Fibroblast of peridontal ligament (primary cell): ENCODE measurements around the gene UST.

Experiments
- DNase-seq: peaks from one replicate; pipeline ENCODE4 v3.0.0-alpha.2; 2010; ENCODE audit errors: extremely low read depth

UST gene

GRCh38 chr6:149060985-149061760 lies 314.3 kb downstream of the UST start:
- DNase-seq = peak; percentile 25

DNA sequence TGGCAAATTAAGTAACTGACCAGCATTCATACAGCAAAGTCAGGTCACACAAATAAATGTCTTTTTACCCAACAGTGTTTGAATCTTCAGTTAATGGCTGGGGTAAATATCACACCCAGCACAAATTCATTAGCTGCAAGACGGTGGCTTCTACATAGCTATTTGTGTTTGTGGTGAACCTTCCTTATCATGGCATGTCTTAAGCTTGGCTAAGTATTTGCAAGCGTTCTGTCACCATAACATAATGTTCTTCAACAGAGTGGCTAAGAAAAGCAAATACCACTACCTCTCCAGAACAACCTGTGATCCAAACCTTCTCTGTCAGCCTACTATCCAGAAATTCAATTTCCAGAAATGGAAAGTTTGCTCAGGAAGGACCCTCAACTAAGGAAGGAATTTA lies 315.1 kb downstream of the UST start:
- no peak for DNase-seq

GRCh38 chr6:149062653-149063348 lies 316.0 kb downstream of the UST start:
- no peak for DNase-seq

- DNase-seq = no peak
Observed at GRCh38 chr6:149063468-149063867, 316.6 kb downstream of the UST start.

- DNase-seq = no peak
Observed at GRCh38 chr6:149064001-149064659, 317.3 kb downstream of the UST start.

DNA sequence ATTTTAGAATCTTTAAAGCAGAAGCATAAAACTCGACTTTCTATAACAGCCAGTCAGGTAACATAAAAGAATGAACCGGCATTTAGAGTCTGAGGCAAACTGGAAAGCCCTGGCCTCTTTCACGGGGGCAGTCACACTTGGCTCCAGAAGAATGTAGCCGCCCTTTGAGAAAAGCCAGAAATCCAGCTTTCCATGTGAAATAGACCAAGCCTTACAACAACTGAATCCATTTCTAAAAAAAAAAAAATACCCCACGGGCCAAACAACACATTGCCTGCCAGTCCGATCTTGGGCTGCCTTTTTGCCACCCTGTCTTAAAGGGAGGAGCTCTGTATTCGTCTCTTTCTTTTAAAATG lies 317.8 kb downstream of the UST start:
- no peak for DNase-seq

DNA sequence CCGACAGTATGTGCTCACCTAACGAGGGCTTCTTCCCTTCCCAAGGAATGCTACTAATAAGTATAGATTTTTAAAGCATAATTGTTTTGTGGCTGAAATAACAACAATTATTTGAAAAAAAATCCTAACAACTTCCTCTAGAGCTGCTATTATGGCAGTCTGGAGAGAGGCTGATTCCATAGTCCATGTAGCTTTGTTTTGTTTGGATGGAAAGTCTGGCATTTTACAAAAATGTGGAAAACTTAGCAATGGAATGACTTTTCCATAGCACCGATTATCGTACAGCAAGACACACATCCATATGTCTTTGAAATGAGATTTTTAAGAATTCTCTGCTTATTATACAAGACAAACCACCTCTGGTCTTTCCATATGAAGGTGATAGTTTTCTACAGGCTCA lies 318.3 kb downstream of the UST start:
- no peak for DNase-seq

- DNase-seq = no peak
Observed at GRCh38 chr6:149065658-149066556, 319.1 kb downstream of the UST start.

DNA sequence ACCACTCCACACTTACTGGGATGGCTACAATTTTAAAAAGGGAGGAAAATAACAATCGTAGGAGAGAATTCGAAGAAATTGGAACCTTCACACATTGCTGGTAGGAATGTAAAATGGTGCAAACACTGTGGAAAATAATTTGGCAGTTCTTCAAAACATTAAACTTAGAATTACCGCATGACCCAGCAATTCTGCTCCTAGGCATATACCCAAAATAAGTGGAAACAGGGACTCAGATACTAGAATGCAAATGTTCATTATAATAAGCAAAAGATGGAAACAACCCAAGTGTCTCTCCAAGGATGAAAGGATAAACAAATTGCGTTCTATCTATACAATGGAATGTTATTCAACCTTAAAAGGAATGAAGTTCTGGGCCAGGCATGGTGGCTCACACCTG lies 325.2 kb downstream of the UST start:
- no peak for DNase-seq

DNA sequence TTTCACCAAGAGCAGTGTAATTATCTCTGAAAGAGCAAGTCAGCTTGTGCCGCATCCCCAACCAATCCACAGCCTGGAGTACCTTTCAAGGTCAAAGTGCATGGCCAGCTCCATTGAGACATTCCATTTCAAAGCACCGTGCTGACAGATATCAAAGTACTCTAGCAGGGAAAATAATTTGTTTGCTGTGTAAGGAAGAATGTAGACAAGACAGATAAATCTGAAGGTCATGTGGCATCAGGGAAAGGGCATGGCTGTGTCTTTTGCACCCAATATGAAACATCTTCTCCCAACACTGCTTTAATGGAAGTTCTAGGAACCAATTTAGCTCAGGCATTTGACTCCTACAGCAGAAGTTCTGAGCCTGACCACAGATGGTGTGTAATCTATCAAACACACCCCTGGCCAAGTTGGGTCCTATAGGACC lies 328.0 kb downstream of the UST start:
- DNase-seq = no peak

GRCh38 chr6:149075616-149076354 lies 329.0 kb downstream of the UST start:
- no peak for DNase-seq

- DNase-seq = no peak
Observed at GRCh38 chr6:149076355-149076734, 329.5 kb downstream of the UST start.

DNA sequence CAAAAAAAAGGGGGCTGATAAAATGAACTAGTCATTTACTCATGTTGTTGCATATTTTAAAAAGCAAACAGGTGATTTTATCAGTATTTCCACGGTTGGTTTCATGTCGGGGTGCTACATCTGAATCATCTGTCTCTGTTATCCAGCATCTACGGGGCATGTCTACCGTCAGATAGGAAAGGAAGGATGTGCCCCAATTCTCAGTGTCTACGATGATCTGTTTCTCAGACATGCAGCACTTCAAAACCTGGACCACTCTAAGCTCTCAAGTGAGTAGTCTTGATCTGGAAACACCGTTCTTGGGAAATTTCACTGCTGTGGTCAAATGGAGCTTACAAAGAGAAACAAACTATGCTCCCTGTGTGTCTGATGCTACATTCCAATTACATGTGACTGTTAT lies 330.4 kb downstream of the UST start:
- peak; percentile 88 for DNase-seq

- no peak for DNase-seq
Observed at GRCh38 chr6:149078211-149078782, 331.5 kb downstream of the UST start.

GRCh38 chr6:149079456-149079855 lies 332.6 kb downstream of the UST start:
- DNase-seq = no peak

GRCh38 chr6:149079911-149080491 lies 333.2 kb downstream of the UST start:
- DNase-seq = peak; percentile 90

GRCh38 chr6:149080511-149080910 lies 333.7 kb downstream of the UST start:
- peak; percentile 78 for DNase-seq

- DNase-seq = peak; percentile 69
Observed at GRCh38 chr6:149081281-149081680, 334.5 kb downstream of the UST start.

GRCh38 chr6:149082320-149082719 lies 335.5 kb downstream of the UST start:
- peak; percentile 87 for DNase-seq

DNA sequence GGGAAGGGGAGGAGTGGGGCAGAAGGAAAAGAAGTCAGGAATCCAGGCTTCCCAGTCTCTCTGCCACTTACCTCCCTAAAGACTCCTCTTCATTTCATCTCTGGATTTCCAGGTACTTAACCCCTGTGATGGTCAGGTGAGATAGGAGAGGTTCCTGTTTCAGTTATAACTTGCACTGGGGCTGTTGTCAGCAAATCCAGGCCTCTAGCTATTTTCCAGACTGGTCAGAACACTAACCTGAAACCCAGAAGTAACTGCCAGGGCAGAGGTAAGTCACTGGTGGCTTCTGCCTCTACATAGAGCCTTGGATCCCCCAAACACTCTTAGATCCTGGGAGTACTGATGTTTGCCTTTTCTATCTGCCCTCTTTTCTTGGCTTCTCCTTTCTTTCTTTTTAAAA lies 337.2 kb downstream of the UST start:
- DNase-seq = no peak
